Activated CD4-positive, alpha-beta T cell treated with anti-CD3 and anti-CD28 coated beads, Interleukin-2, amount 10 ng/mL, durations not matched to agents 24 days and 14 days (primary cell): ENCODE results near the gene DGCR2. TPM values are rescaled to one million over a fixed set of nuclear protein-coding genes. Genes with fewer than 3 reads are reported as not detected.

ENCODE experiments used
- DNase-seq: peaks from one replicate; pipeline ENCODE4 v3.0.0; 2022
- H3K27ac Mint-ChIP-seq: one replicate; pipeline ENCODE4 v1.8.0; 2022; ENCODE audit warnings: mild to moderate bottlenecking, mixed read lengths
- H3K27me3 Mint-ChIP-seq: one replicate; pipeline ENCODE4 v1.8.0; 2022; ENCODE audit warnings: mixed read lengths
- H3K36me3 Mint-ChIP-seq: one replicate; pipeline ENCODE4 v1.8.0; 2022; ENCODE audit warnings: low read depth, mild to moderate bottlenecking, mixed read lengths
- H3K4me1 Mint-ChIP-seq: one replicate; pipeline ENCODE4 v1.8.0; 2021; ENCODE audit warnings: mixed read lengths
- H3K4me3 Mint-ChIP-seq: one replicate; pipeline ENCODE4 v1.8.0; 2022; ENCODE audit warnings: mild to moderate bottlenecking, moderate library complexity, mixed read lengths
- H3K9me3 Mint-ChIP-seq: one replicate; pipeline ENCODE4 v1.8.0; 2021; ENCODE audit warnings: mixed read lengths
- intact Hi-C: fragments of 100-400 bp; cut with micrococcal nuclease; formaldehyde crosslinking; loops from one replicate; pipeline ENCODE4 v1.15.1; 2023
- total RNA-seq: library from RNA; stranded (reverse); gene quantifications from 2 replicates; pipeline ENCODE4 v1.2.3, GENCODE V29; 2022

The DGCR2 gene
- total RNA-seq, 1 donor from 2014 or later = 25.5 TPM

DNA sequence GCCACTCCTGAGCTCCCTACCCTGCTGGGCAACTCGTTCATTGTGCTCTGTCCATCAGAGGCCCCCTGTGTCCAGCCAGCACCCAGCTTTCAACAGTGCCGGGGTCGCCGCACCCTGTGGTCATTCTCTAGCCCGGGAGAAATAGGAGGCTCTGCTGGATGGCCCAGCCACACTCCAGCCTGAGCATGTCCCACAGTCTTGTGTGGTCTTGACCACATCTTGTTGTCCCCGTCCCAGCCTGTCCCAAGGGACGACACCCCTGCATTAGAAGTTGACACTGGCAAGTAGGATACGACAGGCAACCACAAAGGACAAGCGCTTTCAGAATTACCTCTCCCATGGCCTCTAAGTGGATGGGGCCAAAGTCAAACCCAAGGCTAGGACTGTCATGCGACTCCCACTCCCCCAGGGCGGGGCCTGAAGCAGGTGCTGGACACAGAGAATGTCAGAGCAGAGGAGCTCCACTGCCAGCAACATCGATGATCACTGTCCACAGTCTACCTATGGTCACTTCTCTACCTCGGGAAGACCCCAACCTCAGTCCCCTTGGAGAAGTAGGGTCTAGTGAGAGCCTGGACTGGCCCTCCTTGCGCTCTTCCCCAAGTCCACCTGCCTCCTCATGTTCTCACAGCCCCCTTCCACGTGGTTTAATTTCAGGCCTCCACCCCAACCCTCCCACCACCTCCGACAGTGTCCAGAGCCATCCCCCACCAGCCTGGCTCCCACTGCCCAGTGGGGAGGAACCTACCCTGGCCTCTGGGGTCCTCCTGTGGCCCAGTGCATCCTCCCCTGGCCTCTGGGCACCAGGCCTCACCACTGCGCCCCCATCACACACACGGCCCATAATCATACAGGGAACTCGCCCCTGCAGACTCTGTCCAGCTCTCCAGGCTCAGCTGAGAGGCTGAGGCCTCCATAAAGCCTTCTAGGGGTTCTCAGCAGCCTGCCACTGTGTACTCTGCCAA is 4.4 kb upstream of the DGCR2 start:
- Mint-ChIP-seq H3K4me1 (peaks cover 9% of the 10 kb centered on the region), H3K36me3 (peaks cover 4% of the 10 kb centered on the region), H3K27ac (no peak overlapping the region), H3K4me3 (no peak overlapping the region), H3K9me3 (no peaks in the 10 kb centered on the region), H3K27me3 (no peaks in the 10 kb centered on the region)
- intact Hi-C loops = no loop called here
- no peak for DNase-seq

DNA sequence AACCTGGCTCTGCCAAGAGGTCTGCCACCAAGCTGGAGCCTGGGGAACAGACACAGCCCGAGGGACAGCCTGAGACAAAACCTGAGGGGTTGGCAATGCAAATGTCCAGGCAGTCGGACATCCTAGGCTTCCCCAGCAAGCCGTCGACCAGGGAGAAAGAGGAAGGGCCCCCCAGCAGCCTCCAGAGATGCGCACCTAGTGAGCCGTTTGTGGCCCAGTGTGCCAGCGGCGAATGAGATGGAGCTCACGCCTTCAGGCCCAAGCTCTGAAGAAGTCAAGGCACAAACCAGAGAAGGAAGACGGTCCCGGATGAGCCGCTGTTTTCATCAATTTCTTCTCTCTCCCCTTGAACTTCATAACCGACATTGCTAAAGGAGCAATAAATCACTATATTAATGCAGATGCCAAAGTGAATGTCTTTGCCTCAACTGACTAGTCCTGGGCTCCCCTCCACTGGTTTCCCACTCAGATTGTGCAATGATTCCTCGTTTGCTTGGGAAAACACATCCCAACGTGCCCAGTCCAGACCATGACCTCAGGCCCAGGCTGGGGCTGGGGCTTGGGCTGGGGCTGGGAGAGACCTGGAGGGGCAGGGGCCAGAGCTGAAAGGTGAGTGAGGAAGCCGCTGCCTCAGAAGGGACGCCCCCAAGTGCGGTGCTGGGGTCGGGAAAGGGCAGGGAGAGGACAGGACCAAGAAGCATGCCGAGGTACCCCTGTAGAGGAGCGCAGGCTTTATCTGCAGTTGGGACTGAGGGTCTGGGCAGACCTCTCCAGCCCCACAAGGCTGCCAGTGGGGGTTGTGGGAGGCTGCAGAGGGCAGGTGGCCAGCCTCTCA is 3.5 kb upstream of the DGCR2 start:
- Mint-ChIP-seq H3K27me3 (no peaks in the 10 kb centered on the region), H3K4me1 (peaks cover 16% of the 10 kb centered on the region), H3K9me3 (no peaks in the 10 kb centered on the region), H3K27ac (no peak overlapping the region), H3K4me3 (no peak overlapping the region), H3K36me3 (no peaks in the 10 kb centered on the region)
- DNase-seq = no peak
- intact Hi-C loops = no loop called here

- Mint-ChIP-seq H3K27ac (no peak overlapping the region), H3K4me3 (no peak overlapping the region), H3K36me3 (no peaks in the 10 kb centered on the region), H3K4me1 (peaks cover 22% of the 10 kb centered on the region), H3K27me3 (no peaks in the 10 kb centered on the region), H3K9me3 (no peaks in the 10 kb centered on the region)
- DNase-seq = no peak
- intact Hi-C loops = no loop called here
These were observed 2.8 kb upstream of the DGCR2 start for GRCh38 chr22:19125011-19125410.

GRCh38 chr22:19124377-19124776 is 2.2 kb upstream of the DGCR2 start:
- Mint-ChIP-seq H3K9me3 (no peaks in the 10 kb centered on the region), H3K27me3 (no peaks in the 10 kb centered on the region), H3K4me3 (no peak overlapping the region), H3K36me3 (no peaks in the 10 kb centered on the region), H3K27ac (no peak overlapping the region), H3K4me1 (peaks cover 24% of the 10 kb centered on the region)
- intact Hi-C loops = loop anchor here (5.0 kb wide), 1 partner anchor 323 kb away; the partner anchor contains the start of gene C22orf39
- DNase-seq = no peak

- Mint-ChIP-seq H3K36me3 (peaks cover 1% of the 10 kb centered on the region), H3K27me3 (no peaks in the 10 kb centered on the region), H3K4me1 (peaks cover 26% of the 10 kb centered on the region), H3K4me3 (no peak overlapping the region), H3K9me3 (no peaks in the 10 kb centered on the region), H3K27ac (no peak overlapping the region)
- intact Hi-C loops = loop anchor here (2.0 to 5.0 kb wide), 3 partner anchors 15 to 355 kb away; partner anchors contain the start of genes C22orf39, CDC45 and UFD1
- DNase-seq = no peak
These were observed 1.7 kb upstream of the DGCR2 start for GRCh38 chr22:19123936-19124335.

DNA sequence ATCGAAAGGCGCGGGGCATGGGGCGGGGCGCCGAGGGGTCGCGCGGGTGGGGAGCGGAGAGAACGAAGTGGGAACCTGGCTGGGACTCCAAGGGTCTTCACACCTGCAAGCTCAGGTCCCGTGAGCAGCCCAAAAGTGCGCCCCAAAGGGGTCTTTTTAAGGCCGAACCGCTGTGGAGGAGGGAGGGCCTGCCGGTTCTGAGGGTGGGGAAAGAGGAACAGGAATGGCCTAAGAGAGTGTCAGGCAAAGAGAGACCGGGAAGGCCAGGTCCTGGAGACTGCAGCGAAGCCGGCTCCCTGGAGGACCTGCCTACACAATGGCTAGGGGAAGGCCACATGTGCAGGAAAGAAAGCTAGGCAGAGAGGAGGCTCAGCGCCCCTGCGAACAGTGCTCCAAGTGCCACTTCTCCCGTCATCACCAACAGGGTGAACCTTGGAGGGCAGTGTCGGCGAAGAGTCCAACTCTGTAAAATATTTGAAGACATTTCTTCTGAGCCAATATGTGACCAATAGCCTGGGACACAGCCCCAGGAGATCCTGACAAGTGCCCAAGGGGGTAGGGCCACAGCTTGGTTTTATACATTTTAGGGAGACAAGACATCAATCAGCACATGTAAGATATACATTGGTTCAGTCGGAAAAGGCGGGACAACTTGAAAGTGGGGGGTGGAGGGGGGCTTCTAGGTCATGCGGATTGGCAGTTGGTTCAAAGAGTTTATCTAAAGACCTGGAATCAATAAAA is 710 bp upstream of the DGCR2 start:
- H3K27ac Mint-ChIP-seq = peak overlapping the region; percentile 65
- no peaks in the 10 kb centered on the region for H3K27me3 Mint-ChIP-seq
- peaks cover 2% of the 10 kb centered on the region for H3K36me3 Mint-ChIP-seq
- no peak for DNase-seq
- H3K9me3 Mint-ChIP-seq = no peaks in the 10 kb centered on the region
- peak overlapping the region; percentile 86 for H3K4me3 Mint-ChIP-seq
- intact Hi-C loops = loop anchor here (1.0 to 5.0 kb wide), 6 partner anchors 14 to 356 kb away; partner anchors contain the start of genes C22orf39, CDC45, CLTCL1 and ESS2
- H3K4me1 Mint-ChIP-seq = peaks cover 34% of the 10 kb centered on the region

- intact Hi-C loops = loop anchor here (1.0 to 5.0 kb wide), 6 partner anchors 13 to 357 kb away; partner anchors contain the start of genes C22orf39, CDC45, CLTCL1 and ESS2
- DNase-seq = peak; percentile 79
These were observed 525 bp downstream of the DGCR2 start for GRCh38 chr22:19121631-19122142.

DNA sequence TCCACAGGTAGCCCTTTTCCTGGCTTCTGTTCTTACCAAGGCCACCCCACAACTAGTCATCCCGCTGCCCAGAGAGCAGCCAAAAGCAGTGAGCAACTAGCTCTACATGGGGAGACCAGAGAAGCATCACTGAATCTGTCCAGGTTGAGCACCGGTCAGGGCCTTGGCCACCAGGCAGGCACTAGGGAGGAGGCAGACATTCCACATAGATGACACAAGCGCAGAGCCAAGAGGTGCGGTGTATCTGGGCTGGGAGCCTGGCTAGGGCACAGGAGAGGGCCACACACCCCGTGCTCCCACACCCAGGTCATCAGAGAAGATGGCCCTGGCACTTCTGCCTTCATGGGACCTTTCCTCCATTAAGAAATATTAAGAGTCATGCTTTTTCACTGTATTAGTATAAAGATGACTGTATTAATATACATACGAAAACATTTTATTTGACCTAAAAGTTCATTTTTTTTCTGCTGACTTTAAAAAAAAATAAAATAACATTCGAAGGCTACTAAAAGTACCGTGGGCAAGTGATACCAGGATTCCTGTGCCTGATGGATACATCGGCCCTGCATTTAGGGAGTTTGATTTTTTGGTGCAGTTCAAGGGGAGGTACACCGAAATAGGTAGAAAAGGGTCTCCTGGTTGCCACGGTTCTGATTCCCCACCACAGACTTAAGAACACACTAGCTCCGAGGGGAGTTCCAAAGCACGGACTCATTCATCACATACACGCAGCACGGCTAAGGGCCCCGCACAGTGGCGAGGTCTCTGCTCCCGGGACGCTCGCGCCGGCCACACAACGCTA is 1.2 kb downstream of the DGCR2 start:
- intact Hi-C loops = loop anchor here (5.0 kb wide), 1 partner anchor 326 kb away; the partner anchor contains the start of gene C22orf39
- peaks cover 6% of the 10 kb centered on the region for H3K36me3 Mint-ChIP-seq
- H3K27ac Mint-ChIP-seq = peak overlapping the region; percentile 54
- no peaks in the 10 kb centered on the region for H3K9me3 Mint-ChIP-seq
- H3K4me3 Mint-ChIP-seq = peak overlapping the region; percentile 91
- peaks cover 47% of the 10 kb centered on the region for H3K4me1 Mint-ChIP-seq
- DNase-seq = no peak
- H3K27me3 Mint-ChIP-seq = no peaks in the 10 kb centered on the region

More at GRCh38 chr22:19121631-19122142, 525 bp downstream of the DGCR2 start:
- H3K36me3 Mint-ChIP-seq = peaks cover 5% of the 10 kb centered on the region
- H3K27ac Mint-ChIP-seq = peak overlapping the region; percentile 54
- H3K4me3 Mint-ChIP-seq = peak overlapping the region; percentile 91
- H3K4me1 Mint-ChIP-seq = peaks cover 43% of the 10 kb centered on the region
- H3K9me3 Mint-ChIP-seq = no peaks in the 10 kb centered on the region
- H3K27me3 Mint-ChIP-seq = no peaks in the 10 kb centered on the region

DNA sequence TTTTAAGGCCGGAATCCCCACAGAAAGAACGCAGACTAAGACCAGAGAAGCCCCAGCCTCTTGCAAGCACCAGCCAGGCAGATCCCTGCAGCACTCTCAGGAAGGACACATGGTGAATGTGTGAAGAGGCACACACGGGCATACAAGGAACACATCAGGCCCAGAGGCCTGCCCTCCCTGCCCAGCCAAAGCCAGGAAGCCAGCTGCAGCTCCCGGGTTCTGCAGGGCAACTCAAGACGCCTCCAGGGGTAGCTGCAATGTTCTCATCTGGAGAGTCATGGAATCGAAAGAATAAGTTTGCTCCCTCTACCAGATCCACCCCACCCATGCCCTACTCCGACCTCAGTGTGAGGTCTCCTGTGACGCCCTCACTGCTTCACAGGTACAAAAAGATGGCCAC is 2.3 kb downstream of the DGCR2 start:
- H3K9me3 Mint-ChIP-seq = no peaks in the 10 kb centered on the region
- H3K36me3 Mint-ChIP-seq = peaks cover 8% of the 10 kb centered on the region
- H3K27me3 Mint-ChIP-seq = no peaks in the 10 kb centered on the region
- intact Hi-C loops = loop anchor here (5.0 kb wide), 1 partner anchor 327 kb away; the partner anchor contains the start of gene C22orf39
- H3K4me1 Mint-ChIP-seq = peaks cover 50% of the 10 kb centered on the region
- peak overlapping the region; percentile 91 for H3K4me3 Mint-ChIP-seq
- DNase-seq = no peak
- no peak overlapping the region for H3K27ac Mint-ChIP-seq

- Mint-ChIP-seq H3K4me1 (peaks cover 54% of the 10 kb centered on the region), H3K4me3 (no peak overlapping the region), H3K27me3 (no peaks in the 10 kb centered on the region), H3K36me3 (peaks cover 11% of the 10 kb centered on the region), H3K9me3 (no peaks in the 10 kb centered on the region), H3K27ac (no peak overlapping the region)
- DNase-seq = peak; percentile 76
- intact Hi-C loops = no loop called here
These were observed 3.8 kb downstream of the DGCR2 start for GRCh38 chr22:19118329-19118880.

- Mint-ChIP-seq H3K36me3 (peaks cover 11% of the 10 kb centered on the region), H3K4me3 (no peak overlapping the region), H3K4me1 (peaks cover 45% of the 10 kb centered on the region), H3K9me3 (no peaks in the 10 kb centered on the region), H3K27ac (no peak overlapping the region), H3K27me3 (no peaks in the 10 kb centered on the region)
- no peak for DNase-seq
- intact Hi-C loops = no loop called here
These were observed 5.1 kb downstream of the DGCR2 start for GRCh38 chr22:19117111-19117512.

GRCh38 chr22:19115628-19116027 is 6.6 kb downstream of the DGCR2 start:
- H3K4me3 Mint-ChIP-seq = no peak overlapping the region
- no peaks in the 10 kb centered on the region for H3K27me3 Mint-ChIP-seq
- H3K36me3 Mint-ChIP-seq = peaks cover 12% of the 10 kb centered on the region
- no peaks in the 10 kb centered on the region for H3K9me3 Mint-ChIP-seq
- H3K27ac Mint-ChIP-seq = no peak overlapping the region
- intact Hi-C loops = no loop called here
- DNase-seq = no peak
- peaks cover 46% of the 10 kb centered on the region for H3K4me1 Mint-ChIP-seq
